Central memory CD8-positive, alpha-beta T cell (primary cell): ENCODE results near the gene ZBTB7A.

Source experiments
- ATAC-seq: fragments of 150-1000 bp; cut with Tn5 transposase; replicated peaks from 2 replicates; pipeline ENCODE4 v1.10.0; 2022; ENCODE audit warnings: mild to moderate bottlenecking, moderate FRiP score, moderate number of reproducible peaks; ENCODE audit not compliant: poor library complexity, severe bottlenecking; ENCODE audit errors: extremely low read depth
- DNase-seq, 2 donors: peaks; one replicate each; pipeline ENCODE4 v3.0.0; 2021; ENCODE audit warnings: low spot score in 2 of 2
- H3K27ac Mint-ChIP-seq: one replicate; pipeline ENCODE4 v1.8.0; 2022; ENCODE audit warnings: low read depth, mild to moderate bottlenecking, moderate library complexity, mixed read lengths
- H3K27me3 Mint-ChIP-seq: one replicate; pipeline ENCODE4 v1.8.0; 2022; ENCODE audit warnings: mixed read lengths
- H3K36me3 Mint-ChIP-seq: one replicate; pipeline ENCODE4 v1.8.0; 2022; ENCODE audit warnings: mild to moderate bottlenecking, moderate library complexity, mixed read lengths; ENCODE audit not compliant: insufficient read depth
- H3K4me1 Mint-ChIP-seq: one replicate; pipeline ENCODE4 v1.8.0; 2022; ENCODE audit warnings: mixed read lengths
- H3K4me3 Mint-ChIP-seq: one replicate; pipeline ENCODE4 v1.8.0; 2022; ENCODE audit warnings: mild to moderate bottlenecking, moderate library complexity, mixed read lengths
- H3K9me3 Mint-ChIP-seq: one replicate; pipeline ENCODE4 v1.8.0; 2022; ENCODE audit warnings: mixed read lengths

Gene ZBTB7A

DNA sequence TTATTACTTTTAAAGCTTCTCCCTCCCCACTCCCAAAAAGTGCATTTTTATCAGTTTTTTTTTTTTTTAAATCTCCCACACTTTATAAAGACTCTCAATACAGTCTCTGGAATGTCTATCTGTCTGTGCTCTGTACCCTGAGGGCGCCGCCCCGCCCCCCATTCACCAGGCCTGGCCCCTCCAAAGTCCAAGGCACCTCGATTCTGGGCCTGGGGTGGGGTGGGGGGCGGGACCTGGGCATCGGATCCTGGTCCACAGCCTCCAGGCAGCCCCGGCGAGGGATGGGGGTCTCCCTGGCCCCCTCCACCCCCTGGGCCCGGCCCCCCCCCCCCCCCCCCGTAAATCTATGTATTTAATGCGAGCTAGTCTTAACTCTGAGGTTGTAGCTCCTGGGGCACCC, 23.3 kb downstream of the ZBTB7A start:
- H3K36me3 Mint-ChIP-seq, result peaks cover 50% of the 10 kb centered on the region
- no peaks in the 10 kb centered on the region for H3K9me3 Mint-ChIP-seq
- ATAC-seq, result no peak
- no peak overlapping the region for H3K27ac Mint-ChIP-seq
- no peak for DNase-seq
- H3K4me3 Mint-ChIP-seq, result no peak overlapping the region
- peaks cover 8% of the 10 kb centered on the region for H3K4me1 Mint-ChIP-seq
- no peaks in the 10 kb centered on the region for H3K27me3 Mint-ChIP-seq

GRCh38 chr19:4042731-4043082, 24.0 kb downstream of the ZBTB7A start:
- peaks cover 8% of the 10 kb centered on the region for H3K4me1 Mint-ChIP-seq
- no peak overlapping the region for H3K4me3 Mint-ChIP-seq
- DNase-seq (no peak), ATAC-seq (no peak)
- H3K27ac Mint-ChIP-seq, result no peak overlapping the region
- H3K9me3 Mint-ChIP-seq, result no peaks in the 10 kb centered on the region
- H3K27me3 Mint-ChIP-seq, result no peaks in the 10 kb centered on the region
- peaks cover 48% of the 10 kb centered on the region for H3K36me3 Mint-ChIP-seq

- Mint-ChIP-seq H3K27ac (no peak overlapping the region), H3K36me3 (peaks cover 49% of the 10 kb centered on the region), H3K9me3 (no peaks in the 10 kb centered on the region), H3K4me3 (no peak overlapping the region), H3K27me3 (no peaks in the 10 kb centered on the region), H3K4me1 (peaks cover 8% of the 10 kb centered on the region)
- DNase-seq (no peak), ATAC-seq (no peak)
Observed at GRCh38 chr19:4042064-4042730, 24.5 kb downstream of the ZBTB7A start.

GRCh38 chr19:4038661-4039423, 27.9 kb downstream of the ZBTB7A start:
- no peak overlapping the region for H3K27ac Mint-ChIP-seq
- no peak for ATAC-seq

GRCh38 chr19:4038057-4038456, 28.6 kb downstream of the ZBTB7A start:
- no peaks in the 10 kb centered on the region for H3K27me3 Mint-ChIP-seq
- H3K36me3 Mint-ChIP-seq, result peaks cover 20% of the 10 kb centered on the region
- no peak overlapping the region for H3K4me3 Mint-ChIP-seq
- ATAC-seq (no peak), DNase-seq (no peak)
- no peaks in the 10 kb centered on the region for H3K9me3 Mint-ChIP-seq
- no peaks in the 10 kb centered on the region for H3K4me1 Mint-ChIP-seq
- no peak overlapping the region for H3K27ac Mint-ChIP-seq

More at GRCh38 chr19:4038661-4039423, 27.9 kb downstream of the ZBTB7A start:
- Mint-ChIP-seq H3K36me3 (peaks cover 21% of the 10 kb centered on the region), H3K9me3 (no peaks in the 10 kb centered on the region), H3K4me3 (no peak overlapping the region), H3K4me1 (no peaks in the 10 kb centered on the region), H3K27me3 (no peaks in the 10 kb centered on the region)
- no peak for DNase-seq

DNA sequence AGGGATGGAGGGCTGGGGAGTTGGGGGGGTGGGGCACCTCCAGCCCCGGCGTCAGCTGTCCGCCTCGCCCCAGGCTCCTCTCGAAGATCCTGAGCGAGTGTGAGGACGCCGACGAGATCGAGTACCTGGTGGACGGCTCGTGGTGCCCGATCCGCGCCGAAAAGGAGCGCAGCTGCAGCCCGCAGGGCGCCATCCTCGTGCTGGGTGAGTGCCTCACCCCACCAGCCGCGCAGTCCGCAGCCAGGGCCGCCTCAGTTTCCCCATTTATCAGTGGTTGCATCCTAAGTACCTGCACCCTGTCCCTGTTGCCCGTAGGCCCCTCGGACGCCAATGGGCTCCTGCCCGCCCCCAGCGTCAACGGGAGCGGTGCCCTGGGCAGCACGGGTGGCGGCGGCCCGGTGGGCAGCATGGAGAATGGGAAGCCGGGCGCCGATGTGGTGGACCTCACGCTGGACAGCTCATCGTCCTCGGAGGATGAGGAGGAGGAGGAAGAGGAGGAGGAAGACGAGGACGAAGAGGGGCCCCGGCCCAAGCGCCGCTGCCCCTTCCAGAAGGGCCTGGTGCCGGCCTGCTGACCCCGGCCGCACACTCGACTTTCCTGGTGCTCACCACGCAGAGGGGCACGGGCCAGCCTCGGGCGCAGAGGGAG, 29.3 kb downstream of the ZBTB7A start:
- ATAC-seq, result no peak
- DNase-seq, result no peak
- H3K4me3 Mint-ChIP-seq, result no peak overlapping the region
- H3K36me3 Mint-ChIP-seq, result peaks cover 17% of the 10 kb centered on the region
- no peaks in the 10 kb centered on the region for H3K4me1 Mint-ChIP-seq
- no peak overlapping the region for H3K27ac Mint-ChIP-seq
- no peaks in the 10 kb centered on the region for H3K27me3 Mint-ChIP-seq
- no peaks in the 10 kb centered on the region for H3K9me3 Mint-ChIP-seq

DNA sequence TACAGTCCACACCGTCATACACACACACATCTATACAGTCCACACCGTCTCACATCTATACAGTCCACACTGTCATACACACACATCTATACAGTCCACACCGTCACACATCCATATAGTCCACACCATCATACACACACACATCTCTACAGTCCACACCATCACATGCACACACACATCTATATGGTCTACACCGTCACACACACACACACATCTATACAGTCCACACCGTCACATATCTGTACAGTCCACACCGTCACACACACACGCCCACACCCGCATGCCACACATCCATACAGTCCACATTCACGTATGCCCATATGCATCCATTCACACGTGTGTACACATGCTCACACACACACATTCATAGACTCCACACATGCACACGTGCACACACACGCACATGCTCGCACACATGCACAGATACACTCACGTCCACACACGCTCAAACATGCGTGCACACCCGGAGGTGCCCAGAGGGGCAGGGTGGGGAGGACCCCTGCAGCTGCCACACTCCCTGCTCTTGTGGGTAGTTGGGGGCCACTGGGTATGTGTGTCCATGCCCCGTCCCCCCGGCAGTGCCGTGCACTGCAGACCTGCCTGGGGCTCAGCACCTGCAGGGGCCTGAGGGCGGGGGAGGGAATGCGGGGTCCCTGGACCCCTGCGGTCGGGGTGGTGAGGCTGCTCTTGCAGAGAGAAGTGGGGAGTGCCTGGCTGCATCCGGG, 30.0 kb downstream of the ZBTB7A start:
- ATAC-seq (no peak), DNase-seq (no peak)
- Mint-ChIP-seq H3K4me3 (no peak overlapping the region), H3K4me1 (no peaks in the 10 kb centered on the region), H3K36me3 (peaks cover 17% of the 10 kb centered on the region), H3K27ac (no peak overlapping the region), H3K27me3 (no peaks in the 10 kb centered on the region), H3K9me3 (no peaks in the 10 kb centered on the region)

GRCh38 chr19:4035582-4035981, 31.1 kb downstream of the ZBTB7A start:
- Mint-ChIP-seq H3K4me1 (no peaks in the 10 kb centered on the region), H3K4me3 (no peak overlapping the region), H3K27ac (no peak overlapping the region), H3K27me3 (no peaks in the 10 kb centered on the region), H3K36me3 (peaks cover 22% of the 10 kb centered on the region), H3K9me3 (no peaks in the 10 kb centered on the region)
- peak; percentile 16 for ATAC-seq
- no peak for DNase-seq

- DNase-seq (no peak), ATAC-seq (no peak)
- Mint-ChIP-seq H3K27ac (no peak overlapping the region), H3K4me1 (no peaks in the 10 kb centered on the region), H3K27me3 (no peaks in the 10 kb centered on the region), H3K9me3 (no peaks in the 10 kb centered on the region), H3K36me3 (peaks cover 19% of the 10 kb centered on the region), H3K4me3 (no peak overlapping the region)
Observed at GRCh38 chr19:4035018-4035566, 31.6 kb downstream of the ZBTB7A start.

- ATAC-seq (no peak), DNase-seq (no peak)
- Mint-ChIP-seq H3K27ac (no peak overlapping the region), H3K36me3 (peaks cover 17% of the 10 kb centered on the region), H3K4me3 (no peak overlapping the region), H3K4me1 (no peaks in the 10 kb centered on the region), H3K9me3 (no peaks in the 10 kb centered on the region), H3K27me3 (no peaks in the 10 kb centered on the region)
Observed at GRCh38 chr19:4034048-4035017, 32.4 kb downstream of the ZBTB7A start.

GRCh38 chr19:4033028-4033956, 33.4 kb downstream of the ZBTB7A start:
- no peak for DNase-seq
- no peak overlapping the region for H3K4me3 Mint-ChIP-seq
- H3K9me3 Mint-ChIP-seq, result no peaks in the 10 kb centered on the region
- H3K36me3 Mint-ChIP-seq, result peaks cover 19% of the 10 kb centered on the region
- no peaks in the 10 kb centered on the region for H3K27me3 Mint-ChIP-seq
- H3K27ac Mint-ChIP-seq, result no peak overlapping the region
- no peak for ATAC-seq
- no peaks in the 10 kb centered on the region for H3K4me1 Mint-ChIP-seq
